Progenitor cell of endocrine pancreas (in vitro differentiated cells): ENCODE results near the gene EIF3B. TPM values are rescaled to one million over a fixed set of nuclear protein-coding genes. Genes with fewer than 3 reads are reported as not detected.

ENCODE experiments used
- DNase-seq: peaks from one replicate; pipeline ENCODE4 v3.0.0; 2021; ENCODE audit warnings: low spot score; ENCODE audit not compliant: unreplicated experiment
- H3K27ac Mint-ChIP-seq: 2 replicates; pipeline ENCODE4 v1.8.0; 2021; ENCODE audit warnings: mild to moderate bottlenecking, moderate library complexity, mixed read lengths
- H3K27me3 Mint-ChIP-seq: 2 replicates; pipeline ENCODE4 v1.8.0; 2021; ENCODE audit warnings: mixed read lengths
- H3K36me3 Mint-ChIP-seq: 2 replicates; pipeline ENCODE4 v1.8.0; 2022; ENCODE audit warnings: mixed read lengths; ENCODE audit not compliant: insufficient read depth
- H3K4me1 Mint-ChIP-seq: 2 replicates; pipeline ENCODE4 v1.8.0; 2021; ENCODE audit warnings: low read depth, mixed read lengths
- H3K4me3 Mint-ChIP-seq: 2 replicates; pipeline ENCODE4 v1.8.0; 2021; ENCODE audit warnings: low read depth, mild to moderate bottlenecking, moderate library complexity, mixed read lengths
- H3K9me3 Mint-ChIP-seq: 2 replicates; pipeline ENCODE4 v1.8.0; 2021; ENCODE audit warnings: low read depth, mixed read lengths
- total RNA-seq: library from RNA; stranded (reverse); gene quantifications from 2 replicates; pipeline ENCODE4 v1.2.1, GENCODE V29; 2021
- TF ChIP-seq, protein P1 (sequence below): fragments of 200-600 bp; sonication (generic); IDR thresholded peaks from one replicate; pipeline ENCODE4 v1.5.0; 2021; ENCODE audit warnings: antibody characterized with exemption, mild to moderate bottlenecking; ENCODE audit not compliant: unreplicated experiment

EIF3B gene
- total RNA-seq, 1 donor from 2014 or later, result 158 TPM

DNA sequence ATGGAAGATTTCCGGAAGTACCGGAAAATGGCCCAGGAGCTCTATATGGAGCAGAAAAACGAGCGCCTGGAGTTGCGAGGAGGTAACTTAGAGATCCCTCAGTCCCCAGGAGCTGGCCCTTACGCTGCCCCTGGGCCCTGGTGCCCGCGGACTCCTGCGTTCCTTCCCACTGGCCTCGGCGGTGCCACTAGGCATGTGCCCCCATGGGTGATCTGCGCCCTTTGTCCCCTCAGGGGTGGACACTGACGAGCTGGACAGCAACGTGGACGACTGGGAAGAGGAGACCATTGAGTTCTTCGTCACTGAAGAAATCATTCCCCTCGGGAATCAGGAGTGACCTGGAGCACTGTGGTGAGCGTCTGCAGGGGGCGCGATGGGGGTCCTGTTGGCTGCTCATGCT is 24.5 kb downstream of the EIF3B start:
- Mint-ChIP-seq H3K4me3 (no peak overlapping the region), H3K36me3 (peaks cover 32% of the 10 kb centered on the region), H3K27ac (no peak overlapping the region), H3K27me3 (no peaks in the 10 kb centered on the region), H3K9me3 (no peaks in the 10 kb centered on the region), H3K4me1 (no peaks in the 10 kb centered on the region)
- DNase-seq, result no peak
- TF ChIP-seq, protein P1, sequence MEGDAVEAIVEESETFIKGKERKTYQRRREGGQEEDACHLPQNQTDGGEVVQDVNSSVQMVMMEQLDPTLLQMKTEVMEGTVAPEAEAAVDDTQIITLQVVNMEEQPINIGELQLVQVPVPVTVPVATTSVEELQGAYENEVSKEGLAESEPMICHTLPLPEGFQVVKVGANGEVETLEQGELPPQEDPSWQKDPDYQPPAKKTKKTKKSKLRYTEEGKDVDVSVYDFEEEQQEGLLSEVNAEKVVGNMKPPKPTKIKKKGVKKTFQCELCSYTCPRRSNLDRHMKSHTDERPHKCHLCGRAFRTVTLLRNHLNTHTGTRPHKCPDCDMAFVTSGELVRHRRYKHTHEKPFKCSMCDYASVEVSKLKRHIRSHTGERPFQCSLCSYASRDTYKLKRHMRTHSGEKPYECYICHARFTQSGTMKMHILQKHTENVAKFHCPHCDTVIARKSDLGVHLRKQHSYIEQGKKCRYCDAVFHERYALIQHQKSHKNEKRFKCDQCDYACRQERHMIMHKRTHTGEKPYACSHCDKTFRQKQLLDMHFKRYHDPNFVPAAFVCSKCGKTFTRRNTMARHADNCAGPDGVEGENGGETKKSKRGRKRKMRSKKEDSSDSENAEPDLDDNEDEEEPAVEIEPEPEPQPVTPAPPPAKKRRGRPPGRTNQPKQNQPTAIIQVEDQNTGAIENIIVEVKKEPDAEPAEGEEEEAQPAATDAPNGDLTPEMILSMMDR, result no peak

DNA sequence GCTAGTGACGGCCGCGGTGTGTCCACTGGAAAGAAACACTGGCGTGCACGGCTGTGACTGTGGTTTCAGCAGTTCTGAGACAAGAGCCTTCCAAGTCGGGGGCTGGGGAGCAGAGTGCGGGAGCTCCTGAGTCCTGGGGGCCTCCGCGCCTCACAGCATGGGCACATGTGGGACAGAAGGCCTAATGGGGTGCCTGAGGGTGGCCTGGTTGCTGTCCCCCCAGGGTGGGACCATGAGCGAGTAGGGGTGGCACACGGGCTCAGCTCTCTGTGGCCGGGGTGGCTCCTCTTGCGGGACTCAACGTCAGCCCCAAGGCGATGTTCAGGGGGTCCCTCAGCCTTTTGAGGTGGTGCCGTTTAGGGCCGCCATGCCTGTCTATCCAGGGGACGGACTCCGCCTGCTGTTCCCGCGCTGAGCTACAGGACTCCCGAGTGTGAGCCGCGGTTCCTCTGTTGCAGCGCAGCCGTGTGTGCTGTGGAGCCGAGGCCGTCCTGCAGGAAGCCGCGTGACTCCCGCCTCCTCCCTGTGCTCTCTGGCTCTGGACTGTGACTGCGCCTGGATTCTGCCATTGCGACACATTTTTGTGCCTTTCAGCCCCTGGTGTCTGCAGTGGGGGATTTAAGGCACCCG is 25.3 kb downstream of the EIF3B start:
- Mint-ChIP-seq H3K9me3 (no peaks in the 10 kb centered on the region), H3K27me3 (no peaks in the 10 kb centered on the region), H3K27ac (no peak overlapping the region), H3K4me1 (no peaks in the 10 kb centered on the region), H3K4me3 (no peak overlapping the region), H3K36me3 (peaks cover 32% of the 10 kb centered on the region)
- no peak for DNase-seq
- TF ChIP-seq, protein P1, result no peak

DNA sequence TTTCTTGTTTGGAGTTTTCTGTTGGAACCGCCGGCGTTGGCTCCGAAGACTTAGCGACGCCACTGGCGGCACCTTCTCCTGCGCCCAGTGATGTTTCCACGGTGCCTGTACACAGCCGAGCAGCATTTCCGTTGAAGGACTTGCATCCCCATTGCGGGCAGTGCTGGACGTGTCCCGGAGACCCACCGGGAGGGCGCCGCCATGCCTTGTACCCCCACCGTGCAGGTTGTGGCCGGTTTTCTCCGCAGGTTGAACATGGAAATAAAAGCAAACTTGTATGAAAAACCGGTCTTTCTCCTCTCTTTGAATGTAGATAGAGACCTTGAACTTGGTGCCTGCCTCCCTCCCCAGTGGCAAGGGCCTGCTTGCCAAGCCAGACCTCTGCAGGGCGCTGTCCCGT is 25.8 kb downstream of the EIF3B start:
- no peaks in the 10 kb centered on the region for H3K4me1 Mint-ChIP-seq
- no peaks in the 10 kb centered on the region for H3K27me3 Mint-ChIP-seq
- DNase-seq, result no peak
- H3K4me3 Mint-ChIP-seq, result no peak overlapping the region
- H3K36me3 Mint-ChIP-seq, result peaks cover 26% of the 10 kb centered on the region
- TF ChIP-seq, protein P1, result no peak
- H3K9me3 Mint-ChIP-seq, result no peaks in the 10 kb centered on the region
- H3K27ac Mint-ChIP-seq, result no peak overlapping the region

DNA sequence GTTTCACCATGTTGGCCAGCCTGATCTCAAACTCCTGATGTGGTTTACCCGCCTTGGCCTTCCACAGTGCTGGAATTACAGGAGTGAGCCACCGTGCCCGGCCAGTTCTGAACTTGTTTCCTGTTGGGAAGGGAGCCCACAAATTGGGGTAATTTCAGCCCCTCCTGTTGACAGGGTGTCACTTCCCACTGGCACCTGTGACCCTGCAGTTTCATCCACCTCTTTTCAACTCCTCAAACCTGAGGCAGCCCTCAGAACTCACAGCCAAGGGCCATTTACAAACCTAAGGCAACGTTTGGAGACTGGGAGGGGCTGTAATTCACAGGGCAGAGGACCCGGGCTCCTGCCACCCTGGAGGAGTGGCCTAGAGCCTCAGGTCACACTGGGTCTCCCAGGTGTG is 26.6 kb downstream of the EIF3B start:
- no peaks in the 10 kb centered on the region for H3K4me1 Mint-ChIP-seq
- DNase-seq, result no peak
- H3K27me3 Mint-ChIP-seq, result no peaks in the 10 kb centered on the region
- H3K4me3 Mint-ChIP-seq, result no peak overlapping the region
- H3K9me3 Mint-ChIP-seq, result no peaks in the 10 kb centered on the region
- no peak overlapping the region for H3K27ac Mint-ChIP-seq
- TF ChIP-seq, protein P1, result no peak
- peaks cover 24% of the 10 kb centered on the region for H3K36me3 Mint-ChIP-seq

DNA sequence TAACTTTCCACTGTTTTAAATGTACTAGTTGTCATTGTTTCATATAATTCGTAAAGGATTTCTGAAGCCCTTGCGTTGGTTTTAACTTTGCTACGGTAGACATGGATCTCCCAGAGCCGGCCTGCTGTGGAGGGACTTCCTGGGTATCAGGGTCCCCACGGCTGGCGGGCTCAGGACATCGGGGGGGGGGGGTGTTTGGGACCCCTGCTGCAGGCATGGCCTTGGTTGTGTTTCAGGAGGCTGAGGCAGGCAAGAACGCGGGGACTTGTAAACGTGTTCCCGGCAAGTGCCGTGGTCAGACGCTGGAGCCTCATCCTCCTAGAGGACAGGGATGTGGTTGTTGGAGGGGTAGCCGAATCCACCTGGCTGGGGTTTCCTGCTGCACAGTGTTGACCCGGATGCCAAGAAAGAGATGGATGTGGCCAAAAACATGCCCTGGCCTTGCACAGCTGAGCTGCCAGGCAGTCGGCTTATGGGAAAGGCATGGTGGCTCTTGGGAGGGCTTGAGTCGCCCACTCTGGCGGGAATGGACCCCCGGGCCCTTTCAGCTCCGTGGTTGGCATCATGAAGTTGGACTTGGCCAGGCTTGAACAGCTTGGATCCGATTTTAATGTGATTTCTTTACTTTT is 27.4 kb downstream of the EIF3B start:
- Mint-ChIP-seq H3K27ac (no peak overlapping the region), H3K36me3 (peaks cover 20% of the 10 kb centered on the region)
- TF ChIP-seq, protein P1, result no peak

More for the DNA sequence above, 27.4 kb downstream of the EIF3B start:
- Mint-ChIP-seq H3K4me1 (no peaks in the 10 kb centered on the region), H3K4me3 (no peak overlapping the region), H3K9me3 (no peaks in the 10 kb centered on the region), H3K27me3 (no peaks in the 10 kb centered on the region)
- no peak for DNase-seq
